ENCODE measurements around the gene SARDH.

The SARDH gene

DNA sequence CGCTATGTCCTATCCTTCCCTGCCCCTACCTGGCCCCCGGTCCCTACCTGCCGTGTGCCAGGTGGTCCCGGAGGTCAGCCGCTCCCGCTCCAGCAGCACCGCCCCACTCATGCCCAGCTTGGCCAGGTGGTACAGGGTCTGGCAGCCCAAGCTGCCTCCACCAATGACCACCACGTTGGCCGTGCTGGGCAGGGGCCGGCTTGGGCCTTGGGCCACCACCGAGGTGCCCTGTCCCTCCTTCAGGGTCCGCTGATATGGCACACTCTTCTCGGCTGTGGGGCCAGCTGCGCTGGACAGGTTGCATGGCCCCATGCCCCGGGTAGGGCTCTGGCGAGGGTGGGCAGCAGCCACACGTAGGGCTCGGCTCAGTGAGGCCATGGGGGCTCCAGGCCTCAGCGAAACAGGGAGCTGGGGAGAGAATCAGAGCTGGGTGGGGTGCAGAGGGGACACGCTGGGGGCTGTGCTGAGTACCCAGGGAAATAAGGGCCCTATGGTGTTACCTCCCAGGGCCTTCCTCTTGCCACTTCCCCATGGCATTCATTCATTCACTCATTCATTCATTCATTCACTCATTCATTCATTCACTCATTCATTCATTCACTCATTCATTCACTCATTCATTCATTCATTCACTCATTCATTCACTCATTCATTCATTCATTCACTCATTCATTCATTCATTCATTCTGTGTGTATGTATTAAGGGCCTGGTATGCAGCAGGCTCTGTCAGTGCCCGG is 4.2 kb downstream of the SARDH start:
- DNase-seq: no peak
- TF ChIP-seq, protein P1, sequence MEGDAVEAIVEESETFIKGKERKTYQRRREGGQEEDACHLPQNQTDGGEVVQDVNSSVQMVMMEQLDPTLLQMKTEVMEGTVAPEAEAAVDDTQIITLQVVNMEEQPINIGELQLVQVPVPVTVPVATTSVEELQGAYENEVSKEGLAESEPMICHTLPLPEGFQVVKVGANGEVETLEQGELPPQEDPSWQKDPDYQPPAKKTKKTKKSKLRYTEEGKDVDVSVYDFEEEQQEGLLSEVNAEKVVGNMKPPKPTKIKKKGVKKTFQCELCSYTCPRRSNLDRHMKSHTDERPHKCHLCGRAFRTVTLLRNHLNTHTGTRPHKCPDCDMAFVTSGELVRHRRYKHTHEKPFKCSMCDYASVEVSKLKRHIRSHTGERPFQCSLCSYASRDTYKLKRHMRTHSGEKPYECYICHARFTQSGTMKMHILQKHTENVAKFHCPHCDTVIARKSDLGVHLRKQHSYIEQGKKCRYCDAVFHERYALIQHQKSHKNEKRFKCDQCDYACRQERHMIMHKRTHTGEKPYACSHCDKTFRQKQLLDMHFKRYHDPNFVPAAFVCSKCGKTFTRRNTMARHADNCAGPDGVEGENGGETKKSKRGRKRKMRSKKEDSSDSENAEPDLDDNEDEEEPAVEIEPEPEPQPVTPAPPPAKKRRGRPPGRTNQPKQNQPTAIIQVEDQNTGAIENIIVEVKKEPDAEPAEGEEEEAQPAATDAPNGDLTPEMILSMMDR (IDR thresholded peaks at IDR 0.05; ENCODE audit: low read depth, low read length): no peak
- H3K27ac ChIP-seq: no peak overlapping the region
- no peaks in the 10 kb centered on the region for H3K9me3 ChIP-seq (ENCODE audit: severe bottlenecking)
- H3K27me3 ChIP-seq (ENCODE audit: insufficient read depth, low read depth, severe bottlenecking): no peaks in the 10 kb centered on the region
- no peaks in the 10 kb centered on the region for H3K36me3 ChIP-seq
- no peak overlapping the region for H3K4me3 ChIP-seq (ENCODE audit: low read depth, low read length)

DNA sequence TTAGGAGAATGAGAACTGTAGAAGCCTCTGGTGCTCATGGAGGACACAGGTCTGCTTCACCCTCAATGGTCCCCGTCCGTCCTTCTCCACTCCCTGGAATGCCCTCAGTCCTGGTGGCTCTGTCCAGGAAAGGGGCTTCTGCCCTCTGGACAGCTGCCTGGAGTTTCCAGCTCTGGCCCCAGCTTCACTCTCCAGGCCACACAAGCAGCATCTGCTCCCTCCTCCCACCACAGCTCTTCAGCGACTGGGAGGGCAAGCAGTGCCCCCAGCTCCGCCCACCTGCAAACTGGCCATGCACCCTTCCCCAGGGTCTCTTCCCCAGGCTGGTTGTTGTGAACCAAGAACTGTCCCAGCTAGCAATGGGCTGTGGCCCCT is 4.7 kb downstream of the SARDH start:
- H3K4me3 ChIP-seq (ENCODE audit: low read depth, low read length): no peak overlapping the region
- no peak for DNase-seq
- H3K27ac ChIP-seq: no peak overlapping the region
- H3K27me3 ChIP-seq (ENCODE audit: insufficient read depth, low read depth, severe bottlenecking): no peaks in the 10 kb centered on the region
- no peaks in the 10 kb centered on the region for H3K9me3 ChIP-seq (ENCODE audit: severe bottlenecking)
- H3K36me3 ChIP-seq: no peaks in the 10 kb centered on the region
- TF ChIP-seq, protein P1 (IDR thresholded peaks at IDR 0.05; ENCODE audit: low read depth, low read length): no peak

DNA sequence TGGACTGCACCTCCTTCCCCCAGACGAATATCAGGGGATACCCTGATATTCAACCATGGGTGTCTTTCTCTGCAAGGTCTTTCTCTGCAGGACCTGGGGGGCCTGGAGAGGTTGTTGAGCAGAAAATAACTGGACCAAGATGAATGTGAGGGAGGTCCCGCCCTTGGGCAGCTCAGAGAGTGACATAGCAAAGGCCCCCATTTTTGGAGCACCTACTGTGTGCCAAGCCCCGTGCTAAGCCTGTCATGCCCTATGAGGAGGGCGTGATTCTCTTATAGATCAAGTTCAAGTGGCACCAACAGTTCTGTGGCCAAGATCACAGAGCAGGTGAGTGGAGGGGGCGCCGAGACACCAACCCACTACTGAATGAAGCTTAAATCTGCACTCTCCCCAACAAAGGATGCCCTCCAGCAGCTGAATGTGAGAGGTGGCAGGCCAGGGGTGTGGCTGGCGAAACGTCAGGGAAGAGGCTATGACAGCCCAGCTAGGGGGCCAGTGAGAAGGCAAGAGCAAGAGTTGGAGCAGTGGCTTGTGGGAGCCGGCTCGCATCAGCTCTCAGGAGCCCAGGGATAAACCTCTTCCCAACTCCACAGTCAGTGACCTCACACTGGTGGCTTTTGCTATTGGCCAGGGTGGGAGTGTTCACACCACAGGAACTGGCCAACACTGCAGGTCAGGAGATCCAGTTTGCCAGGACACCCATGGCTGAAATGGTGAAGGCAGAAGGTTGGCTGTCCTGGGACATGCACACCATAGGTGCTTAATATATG is 5.3 kb downstream of the SARDH start:
- Histone ChIP-seq H3K36me3 (no peaks in the 10 kb centered on the region), H3K9me3 (ENCODE audit: severe bottlenecking) (no peaks in the 10 kb centered on the region), H3K27ac (no peak overlapping the region), H3K27me3 (ENCODE audit: insufficient read depth, low read depth, severe bottlenecking) (no peaks in the 10 kb centered on the region), H3K4me3 (ENCODE audit: low read depth, low read length) (no peak overlapping the region)
- TF ChIP-seq, protein P1 (IDR thresholded peaks at IDR 0.05; ENCODE audit: low read depth, low read length): no peak
- DNase-seq: no peak

DNA sequence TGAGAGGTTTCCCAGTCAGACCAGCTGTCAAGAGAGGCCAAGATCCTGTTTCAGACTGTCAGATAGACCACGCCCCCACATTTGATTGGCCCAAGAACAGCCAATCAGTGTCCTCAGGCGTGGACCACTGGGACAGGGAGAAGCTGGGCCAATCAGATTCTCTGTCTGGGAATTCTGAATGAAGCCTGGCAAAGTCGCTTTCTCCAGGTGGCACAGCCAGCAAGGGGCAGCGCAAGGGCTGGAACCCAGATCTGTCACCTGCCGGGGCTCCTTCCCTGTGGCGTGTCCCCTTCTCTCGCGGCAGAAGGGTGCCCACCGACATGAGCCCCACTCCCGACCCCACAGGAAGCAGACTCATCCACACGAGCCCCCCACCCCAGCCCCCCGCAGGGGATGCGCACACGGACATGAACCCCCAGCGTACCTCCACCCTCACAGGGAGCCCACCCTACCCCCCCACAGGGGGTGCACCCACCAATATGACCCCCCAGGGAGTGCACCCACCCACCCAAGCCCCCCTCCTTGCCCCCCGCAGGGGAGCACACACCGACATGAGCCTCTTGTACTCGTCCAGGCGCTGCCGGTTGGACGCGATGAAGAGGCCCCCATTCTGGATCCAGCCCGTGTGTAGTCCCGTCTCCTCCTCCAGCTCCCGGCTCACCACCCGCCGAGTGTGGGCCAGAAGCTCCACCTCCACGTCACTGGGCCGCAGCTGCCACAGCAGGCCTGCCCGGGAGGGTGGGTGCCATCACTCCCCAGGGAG is 6.1 kb downstream of the SARDH start:
- TF ChIP-seq, protein P1 (IDR thresholded peaks at IDR 0.05; ENCODE audit: low read depth, low read length): no peak
- Histone ChIP-seq H3K4me3 (ENCODE audit: low read depth, low read length) (no peak overlapping the region), H3K9me3 (ENCODE audit: severe bottlenecking) (no peaks in the 10 kb centered on the region), H3K36me3 (no peaks in the 10 kb centered on the region), H3K27me3 (ENCODE audit: insufficient read depth, low read depth, severe bottlenecking) (no peaks in the 10 kb centered on the region), H3K27ac (no peak overlapping the region)
- peak; percentile 77 for DNase-seq

DNA sequence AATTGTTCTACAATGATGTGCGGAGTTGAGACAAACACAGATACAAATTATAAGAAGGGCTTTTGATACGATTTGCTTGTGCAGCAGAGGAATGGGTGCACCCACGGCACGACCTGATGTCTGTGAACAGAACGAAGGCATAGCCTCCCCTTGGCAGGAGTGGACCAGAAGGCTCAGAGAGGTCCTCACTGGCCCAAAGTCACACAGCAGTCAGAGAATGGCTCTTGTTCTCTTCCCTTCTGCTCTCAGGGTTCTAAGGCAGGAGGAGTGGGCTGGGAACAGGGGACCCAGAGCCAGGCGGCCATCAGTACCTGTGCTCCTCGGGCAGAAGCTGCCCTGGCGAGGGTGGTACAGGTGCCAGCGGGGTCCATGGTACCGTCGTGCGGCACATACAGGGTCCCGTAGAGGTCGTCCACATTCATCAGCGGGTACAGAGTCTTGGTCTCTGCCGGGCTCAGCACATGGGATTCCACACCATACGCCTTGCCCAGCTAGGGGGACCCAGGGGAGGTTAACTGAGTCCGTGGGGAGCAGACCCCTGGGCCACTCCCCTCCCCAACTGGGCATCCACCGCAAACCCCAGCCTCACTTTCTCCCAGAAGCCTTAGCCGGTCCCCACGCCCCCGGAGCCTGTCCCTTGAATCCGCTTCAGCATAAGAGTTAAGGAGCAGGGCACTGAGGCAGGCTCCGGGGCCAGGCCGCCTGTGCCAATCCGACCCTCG is 7.0 kb downstream of the SARDH start:
- no peak for DNase-seq
- H3K9me3 ChIP-seq (ENCODE audit: severe bottlenecking): no peaks in the 10 kb centered on the region
- TF ChIP-seq, protein P1 (IDR thresholded peaks at IDR 0.05; ENCODE audit: low read depth, low read length): no peak
- H3K27me3 ChIP-seq (ENCODE audit: insufficient read depth, low read depth, severe bottlenecking): no peaks in the 10 kb centered on the region
- no peaks in the 10 kb centered on the region for H3K36me3 ChIP-seq
- no peak overlapping the region for H3K27ac ChIP-seq
- H3K4me3 ChIP-seq (ENCODE audit: low read depth, low read length): no peak overlapping the region

Data from WERI-Rb-1 (cell line).